SK-N-SH treated with all-trans-retinoic acid at 6 μM for 48 hours (cell line): ENCODE data around the gene FAM174B.
A peak's percentile ranks its signal among the peaks of the same experiment; 100 is the strongest.

Experiments
- ATAC-seq: fragments of 200-7000 bp; cut with Tn5 transposase; 3 replicates; pipeline ENCODE4 v1.9.1; 2020; ENCODE audit warnings: mild to moderate bottlenecking, moderate library complexity
- ARNTL ChIP-seq: fragments of 450-650 bp; formaldehyde crosslinking; IDR thresholded peaks from 2 replicates; pipeline ENCODE4 v1.5.0; 2020; ENCODE audit warnings: low read depth, mild to moderate bottlenecking, moderate library complexity, borderline replicate concordance
- BACH2 ChIP-seq: fragments of 250-450 bp; sonication (Bioruptor Pico); IDR thresholded peaks from 2 replicates; pipeline ENCODE4 v1.9.0; 2021; ENCODE audit warnings: mild to moderate bottlenecking, borderline replicate concordance
- CREB5 ChIP-seq: fragments of 250-450 bp; sonication (Bioruptor Pico); IDR thresholded peaks from 2 replicates; pipeline ENCODE4 v1.5.1; 2020; ENCODE audit warnings: low read depth, mild to moderate bottlenecking, moderate library complexity
- CSDC2 ChIP-seq: fragments of 250-450 bp; sonication (Bioruptor Pico); IDR thresholded peaks from 2 replicates; pipeline ENCODE4 v1.5.0; 2020; ENCODE audit warnings: mild to moderate bottlenecking, moderate library complexity
- CSRNP3 ChIP-seq: fragments of 250-450 bp; sonication (Bioruptor Pico); IDR thresholded peaks from 2 replicates; pipeline ENCODE4 v1.5.1; 2021; ENCODE audit warnings: mild to moderate bottlenecking, moderate library complexity
- ESRRG ChIP-seq: fragments of 250-450 bp; sonication (Bioruptor Pico); IDR thresholded peaks from 2 replicates; pipeline ENCODE4 v1.6.1; 2021; ENCODE audit warnings: mild to moderate bottlenecking
- GLIS3 ChIP-seq: fragments of 250-450 bp; sonication (Bioruptor Pico); IDR thresholded peaks from 2 replicates; pipeline ENCODE4 v1.5.0; 2020; ENCODE audit warnings: mild to moderate bottlenecking, moderate library complexity
- ISL1 ChIP-seq: fragments of 250-450 bp; sonication (Bioruptor Pico); IDR thresholded peaks from 2 replicates; pipeline ENCODE4 v2.1.2; 2022; ENCODE audit warnings: mild to moderate bottlenecking, moderate library complexity
- OSR1 ChIP-seq: fragments of 250-450 bp; sonication (Bioruptor Pico); IDR thresholded peaks from 2 replicates; pipeline ENCODE4 v1.8.0; 2022; ENCODE audit warnings: moderate library complexity, mild to moderate bottlenecking, inconsistent platforms
- PATZ1 ChIP-seq: fragments of 250-450 bp; sonication (Bioruptor Pico); IDR thresholded peaks from 2 replicates; pipeline ENCODE4 v1.8.0; 2020; ENCODE audit warnings: mild to moderate bottlenecking, moderate library complexity, borderline replicate concordance
- PPARA ChIP-seq: fragments of 250-450 bp; sonication (Bioruptor Pico); IDR thresholded peaks from 2 replicates; pipeline ENCODE4 v1.5.0; 2020; ENCODE audit warnings: mild to moderate bottlenecking, borderline replicate concordance
- RARB ChIP-seq: fragments of 250-450 bp; sonication (Bioruptor Pico); IDR thresholded peaks from 2 replicates; pipeline ENCODE4 v1.8.0; 2021; ENCODE audit warnings: mild to moderate bottlenecking, moderate library complexity
- SNAI2 ChIP-seq: fragments of 250-450 bp; sonication (Bioruptor Pico); IDR thresholded peaks from 2 replicates; pipeline ENCODE4 v1.5.0; 2020; ENCODE audit warnings: mild to moderate bottlenecking, moderate library complexity
- TCF4 ChIP-seq: fragments of 250-450 bp; sonication (Bioruptor Pico); IDR thresholded peaks from 2 replicates; pipeline ENCODE4 v1.8.0; 2021; ENCODE audit warnings: mild to moderate bottlenecking, moderate library complexity, borderline replicate concordance
- TOX ChIP-seq: fragments of 250-450 bp; sonication (Bioruptor Pico); IDR thresholded peaks from 2 replicates; pipeline ENCODE4 v1.8.0; 2021; ENCODE audit warnings: mild to moderate bottlenecking, moderate library complexity, borderline replicate concordance
- TSHZ2 ChIP-seq: fragments of 250-450 bp; sonication (Bioruptor Pico); IDR thresholded peaks from 2 replicates; pipeline ENCODE4 v1.5.0; 2020; ENCODE audit warnings: mild to moderate bottlenecking, moderate library complexity
- ZC3H10 ChIP-seq: fragments of 250-450 bp; sonication (Bioruptor Pico); IDR thresholded peaks from 2 replicates; pipeline ENCODE4 v1.5.1; 2021; ENCODE audit warnings: mild to moderate bottlenecking, moderate library complexity
- ZFP3 ChIP-seq: fragments of 250-450 bp; sonication (Bioruptor Pico); IDR thresholded peaks from 2 replicates; pipeline ENCODE4 v1.5.0; 2020; ENCODE audit warnings: mild to moderate bottlenecking, moderate library complexity
- ZFP30 ChIP-seq: fragments of 450-650 bp; formaldehyde crosslinking; IDR thresholded peaks from 2 replicates; pipeline ENCODE4 v1.5.0; 2022; ENCODE audit warnings: mild to moderate bottlenecking, moderate library complexity
- ZNF565 ChIP-seq: fragments of 450-650 bp; formaldehyde crosslinking; conservative IDR thresholded peaks from 2 replicates; pipeline ENCODE4 v1.5.0; 2020; ENCODE audit warnings: low read depth, mild to moderate bottlenecking, moderate library complexity
- ZNF70 ChIP-seq: fragments of 450-650 bp; formaldehyde crosslinking; IDR thresholded peaks from 2 replicates; pipeline ENCODE4 v1.5.0; 2020; ENCODE audit warnings: mild to moderate bottlenecking, moderate library complexity
- ZNF8 ChIP-seq: fragments of 450-650 bp; formaldehyde crosslinking; IDR thresholded peaks from 2 replicates; pipeline ENCODE4 v1.5.0; 2020; ENCODE audit warnings: mild to moderate bottlenecking, moderate library complexity

Gene FAM174B

GRCh38 chr15:92655178-92655995, at the start of gene FAM174B:
FAM174B (minus strand) TSS chr15:92655775.
- TF ChIP-seq OSR1 (CRISPR knock-in tag): no peak
- no peak for TF ChIP-seq TOX (CRISPR knock-in tag)
- TF ChIP-seq ARNTL: no peak
- TF ChIP-seq TSHZ2: no peak
- no peak for TF ChIP-seq PPARA
- TF ChIP-seq RARB (CRISPR knock-in tag): no peak
- TF ChIP-seq ZFP30: no peak
- TF ChIP-seq PATZ1 (CRISPR knock-in tag): no peak
- no peak for TF ChIP-seq ZNF70 (CRISPR knock-in tag)
- no peak for TF ChIP-seq ZC3H10 (CRISPR knock-in tag)
- no peak for TF ChIP-seq CSDC2 (CRISPR knock-in tag)
- TF ChIP-seq ESRRG (CRISPR knock-in tag): no peak
- no peak for TF ChIP-seq ISL1
- no peak for TF ChIP-seq ZFP3
- TF ChIP-seq CREB5: no peak
- no peak for TF ChIP-seq CSRNP3 (CRISPR knock-in tag)
- no peak for TF ChIP-seq SNAI2 (CRISPR knock-in tag)
- peak; percentile 55 for ATAC-seq

GRCh38 chr15:92696096-92696495, 40.5 kb upstream of the FAM174B start:
- no peak for ATAC-seq
- TF ChIP-seq GLIS3: no peak
- TF ChIP-seq ZFP30: no peak
- TF ChIP-seq ZC3H10 (CRISPR knock-in tag): no peak

GRCh38 chr15:92693691-92694331, 38.2 kb upstream of the FAM174B start:
- no peak for TF ChIP-seq CSDC2 (CRISPR knock-in tag)
- TF ChIP-seq PATZ1 (CRISPR knock-in tag): no peak
- no peak for TF ChIP-seq RARB (CRISPR knock-in tag)
- no peak for TF ChIP-seq ZNF8 (CRISPR knock-in tag)
- no peak for TF ChIP-seq SNAI2 (CRISPR knock-in tag)
- TF ChIP-seq ZNF565 (CRISPR knock-in tag): no peak
- TF ChIP-seq BACH2 (CRISPR knock-in tag): no peak
- TF ChIP-seq PPARA: no peak
- no peak for TF ChIP-seq ARNTL
- no peak for TF ChIP-seq CSRNP3 (CRISPR knock-in tag)
- TF ChIP-seq OSR1 (CRISPR knock-in tag): no peak
- no peak for TF ChIP-seq TCF4 (CRISPR knock-in tag)
- TF ChIP-seq, all 23 proteins: peak for 0
- ATAC-seq: peak; percentile 78
